Occipital lobe (tissue), 3 donors: ENCODE results near the gene MED13L. TPM values are rescaled to one million over a fixed set of nuclear protein-coding genes. Genes with fewer than 3 reads are reported as not detected.

ENCODE experiments used
- DNase-seq: peaks from one replicate; lab custom pipeline; 2025; lab: John Stamatoyannopoulos, UW
- small RNA-seq: library from RNA; depleted of rRNA; stranded (forward); fragments of <200 nt; gene quantifications from one replicate; pipeline ENCODE3, GENCODE V24; 2014
- total RNA-seq: library from RNA; depleted of rRNA; stranded (reverse); fragments of >200 nt; gene quantifications from one replicate; pipeline ENCODE4 v1.2.3, GENCODE V29; 2014

The MED13L gene
- total RNA-seq, 1 donor from 2014 or later: 389 TPM

GRCh38 chr12:115912440-115912839 lies 365.1 kb downstream of the MED13L start:
- DNase-seq: no peak

GRCh38 chr12:115911360-115911759 lies 366.1 kb downstream of the MED13L start:
- DNase-seq: no peak

- no peak for DNase-seq
These were observed 367.4 kb downstream of the MED13L start for GRCh38 chr12:115910057-115910456.

Small RNA genes within 50 kb of the gene (small RNA-seq; reads per million reads assigned to genes)
- gene MIR620 (not detected), gene RNU6-1188P (not detected), gene SNRPGP18 (not detected)
